Stimulated activated CD4-positive, alpha-beta T cell treated with anti-CD3 and anti-CD28 coated beads, Interleukin-4, amount 100 ng/mL, for 1 hour (primary cell): ENCODE measurements around the gene OR2T5.
"Not testable (repeated sequence)": the region's sequence is repeated elsewhere in the genome, so short reads cannot be mapped to it uniquely, and the experiment has no call there.

Experiments used
- DNase-seq: peaks from one replicate; pipeline ENCODE4 v3.0.0-alpha.2; 2020

OR2T5 gene

DNA sequence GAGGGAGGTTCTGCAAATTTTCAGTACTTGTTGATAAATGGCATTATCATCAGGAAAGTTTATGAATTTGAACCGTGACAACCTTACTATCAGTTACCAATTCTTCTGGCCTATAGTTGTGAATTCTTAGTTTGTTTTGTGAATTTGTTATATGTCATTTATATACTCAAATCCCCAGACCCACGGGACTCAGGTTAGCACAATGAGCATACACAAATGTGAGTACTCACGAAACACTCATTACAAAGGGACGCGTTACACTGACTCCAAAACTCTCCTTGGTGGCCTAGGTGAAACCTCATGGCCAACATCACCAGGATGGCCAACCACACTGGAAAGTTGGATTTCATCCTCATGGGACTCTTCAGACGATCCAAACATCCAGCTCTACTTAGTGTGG is at the start of gene OR2T5:
Gene OR2T5, plus strand, starts transcription at position 301 of the 400 bp plus-strand sequence. Its CDS starts 0 bp downstream, at position 301.
- DNase-seq, result not testable (repeated sequence)

DNA sequence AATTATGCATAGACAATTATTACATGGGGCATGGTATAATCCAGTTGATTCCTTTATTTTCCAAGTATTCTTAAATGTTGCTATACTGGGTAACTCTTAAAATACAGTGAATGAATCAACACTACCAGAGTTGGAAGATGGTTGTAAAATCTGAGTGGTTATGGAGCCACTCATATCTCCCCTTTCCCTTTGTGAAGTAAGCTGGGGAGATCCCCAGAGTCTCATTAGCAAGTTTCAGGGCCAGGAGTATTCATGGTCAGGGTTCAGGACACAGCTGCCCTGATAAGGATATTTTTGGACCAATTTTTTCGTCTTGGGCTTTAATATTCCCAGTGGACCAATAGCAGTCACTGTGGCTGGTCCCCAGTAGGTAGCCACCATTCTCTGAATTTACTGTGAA is 49.7 kb upstream of the OR2T5 start:
- not testable (repeated sequence) for DNase-seq

GRCh38 chr1:248439283-248439682 is 49.1 kb upstream of the OR2T5 start:
- not testable (repeated sequence) for DNase-seq

GRCh38 chr1:248442500-248443277 is 45.7 kb upstream of the OR2T5 start:
- not testable (repeated sequence) for DNase-seq

GRCh38 chr1:248444603-248445002 is 43.8 kb upstream of the OR2T5 start:
- DNase-seq, result not testable (repeated sequence)

DNA sequence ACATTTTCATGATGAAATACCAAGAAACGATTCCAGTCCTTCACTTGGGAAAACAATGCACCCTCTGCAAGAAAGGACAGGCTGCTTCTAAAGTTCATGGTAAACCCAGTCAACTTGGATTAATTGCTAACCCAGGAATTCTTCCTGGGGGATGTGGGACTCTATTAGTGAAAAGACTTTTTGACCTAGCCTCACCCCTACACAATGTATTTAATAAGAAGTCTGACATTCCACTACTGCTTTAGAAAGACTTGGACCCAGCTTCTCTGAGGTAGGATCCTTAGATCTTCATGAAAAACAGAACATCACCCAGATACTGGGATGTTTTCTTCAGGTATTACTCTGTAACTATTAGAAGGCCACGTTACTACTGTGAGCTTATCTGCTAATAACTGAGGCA is 43.0 kb upstream of the OR2T5 start, which contains the start of gene OR2T2:
Gene OR2T2, plus strand, starts transcription at position 239 of the 400 bp plus-strand sequence. CDS start 7,161 bp downstream, outside the sequence.
- DNase-seq, result not testable (repeated sequence)

DNA sequence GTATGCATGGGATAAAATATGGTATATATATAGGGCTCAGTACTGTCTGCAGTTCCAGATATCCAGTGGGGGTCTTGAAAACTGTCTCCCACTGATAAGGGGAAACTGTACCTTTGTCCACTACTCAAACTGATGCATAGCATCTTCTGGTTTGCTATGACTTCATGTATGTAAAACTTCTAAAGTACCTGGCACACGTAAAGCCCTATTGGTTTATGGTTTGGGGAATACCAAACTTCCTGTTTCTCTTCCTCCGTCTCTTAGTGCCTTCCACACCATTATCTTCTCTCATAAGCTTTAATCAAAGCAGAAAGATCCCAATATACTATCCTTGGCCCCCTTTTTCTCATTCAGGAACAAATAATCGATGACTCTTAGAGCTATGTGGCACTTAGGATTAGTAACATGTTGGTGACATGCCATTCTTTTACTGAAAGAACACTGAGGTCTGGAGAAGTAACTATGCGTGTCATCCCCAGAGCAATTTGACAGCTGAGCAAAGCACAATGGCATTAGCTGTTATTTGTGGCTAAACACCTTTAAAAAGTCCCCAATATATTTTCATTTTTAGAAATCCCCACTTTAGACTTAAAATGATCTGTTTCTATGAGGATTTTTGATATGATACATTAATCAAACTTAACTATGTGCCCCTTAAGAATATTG is 39.8 kb upstream of the OR2T5 start:
- DNase-seq, result not testable (repeated sequence)

GRCh38 chr1:248449821-248450465 is 38.4 kb upstream of the OR2T5 start:
- not testable (repeated sequence) for DNase-seq

DNA sequence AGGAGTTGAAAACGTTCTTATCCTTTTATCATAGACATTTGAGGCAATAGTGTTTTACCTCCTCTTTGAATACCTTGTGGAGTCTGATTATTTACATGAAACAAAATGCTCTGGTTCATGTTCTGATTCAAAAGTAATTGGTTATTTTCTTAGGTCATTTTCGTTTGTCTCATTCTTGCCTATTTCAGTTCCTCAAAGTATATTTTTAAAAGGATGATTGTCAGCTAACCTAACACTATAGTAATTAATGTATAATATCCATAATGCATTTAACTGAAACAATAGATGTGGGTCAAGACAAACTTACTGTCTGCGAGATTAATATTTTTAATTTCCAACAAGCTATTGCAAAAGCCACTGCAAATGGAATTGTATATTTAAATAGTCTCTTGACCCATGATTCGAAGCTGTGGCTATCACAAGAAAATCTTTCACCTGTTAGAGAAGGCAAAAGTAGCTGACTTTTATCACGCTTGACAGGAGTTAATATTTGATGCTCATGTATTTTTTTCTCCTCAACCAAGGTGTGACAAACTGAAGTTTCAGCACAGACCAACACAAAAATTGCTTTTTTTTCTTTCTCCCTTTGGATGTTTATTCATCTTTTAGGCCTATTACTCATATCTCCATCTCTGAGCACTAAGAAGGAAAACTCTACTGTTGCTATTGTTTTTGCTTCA is 37.8 kb upstream of the OR2T5 start:
- not testable (repeated sequence) for DNase-seq

- DNase-seq, result not testable (repeated sequence)
Observed at GRCh38 chr1:248453619-248454018, 34.8 kb upstream of the OR2T5 start.

DNA sequence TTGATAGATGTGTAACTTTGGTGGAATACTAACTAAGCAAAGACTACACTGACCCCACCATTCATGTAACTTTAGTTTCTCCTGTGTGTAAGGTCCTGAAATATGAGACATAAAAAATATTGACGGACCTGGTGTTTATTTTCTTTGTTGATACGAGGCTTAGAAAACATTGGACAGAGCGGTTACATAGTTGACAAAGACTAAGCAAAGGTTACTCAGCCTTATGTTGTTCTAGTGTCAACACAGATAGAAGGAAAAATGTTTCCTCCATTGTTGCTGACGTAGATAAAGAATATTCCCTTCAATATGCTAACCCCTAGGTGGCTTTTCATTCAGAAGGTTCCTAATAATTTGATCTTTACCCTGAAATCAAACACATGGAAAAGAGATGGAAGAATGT is 33.3 kb upstream of the OR2T5 start:
- not testable (repeated sequence) for DNase-seq

- DNase-seq, result not testable (repeated sequence)
Observed at GRCh38 chr1:248456635-248457034, 31.8 kb upstream of the OR2T5 start.

GRCh38 chr1:248459117-248459516 is 29.3 kb upstream of the OR2T5 start:
- not testable (repeated sequence) for DNase-seq

DNA sequence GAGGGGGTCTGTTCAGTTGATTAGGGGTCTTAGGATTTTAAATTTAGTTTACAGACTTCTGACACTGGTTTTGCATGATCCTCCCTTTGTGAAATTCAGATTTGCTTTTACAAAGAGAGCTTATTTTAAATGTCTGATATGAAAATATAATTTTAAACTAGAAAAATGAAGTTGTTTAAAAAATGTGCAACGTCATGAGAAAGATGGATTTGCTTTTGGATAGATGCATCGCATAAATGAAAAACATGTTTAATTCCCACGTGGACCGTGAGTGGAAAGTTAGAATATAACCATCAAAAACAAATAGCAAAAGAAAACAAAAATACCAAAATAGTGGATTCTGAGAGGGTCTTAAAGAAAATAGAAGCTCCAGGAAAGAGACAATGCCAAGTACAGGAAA is 17.2 kb upstream of the OR2T5 start:
- no peak for DNase-seq

DNA sequence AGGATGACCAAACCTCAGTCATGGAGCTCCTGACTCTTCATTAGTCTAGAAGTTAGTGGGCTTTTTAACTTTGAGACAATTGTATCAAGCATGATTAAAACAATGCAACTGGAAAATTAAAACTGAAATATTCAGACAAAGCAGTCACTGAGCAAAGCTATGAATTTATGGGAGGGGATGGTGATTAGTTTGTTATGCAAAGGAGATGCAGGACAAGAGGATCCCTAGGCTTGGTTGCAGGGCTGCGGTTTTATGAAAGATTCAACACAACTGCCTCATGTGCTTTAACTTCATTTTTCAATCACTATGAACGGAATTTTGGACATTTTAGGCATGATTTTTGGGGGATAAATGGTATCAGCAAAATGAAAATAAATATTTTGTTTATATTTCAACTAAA is 16.3 kb upstream of the OR2T5 start:
- DNase-seq, result not testable (repeated sequence)

DNA sequence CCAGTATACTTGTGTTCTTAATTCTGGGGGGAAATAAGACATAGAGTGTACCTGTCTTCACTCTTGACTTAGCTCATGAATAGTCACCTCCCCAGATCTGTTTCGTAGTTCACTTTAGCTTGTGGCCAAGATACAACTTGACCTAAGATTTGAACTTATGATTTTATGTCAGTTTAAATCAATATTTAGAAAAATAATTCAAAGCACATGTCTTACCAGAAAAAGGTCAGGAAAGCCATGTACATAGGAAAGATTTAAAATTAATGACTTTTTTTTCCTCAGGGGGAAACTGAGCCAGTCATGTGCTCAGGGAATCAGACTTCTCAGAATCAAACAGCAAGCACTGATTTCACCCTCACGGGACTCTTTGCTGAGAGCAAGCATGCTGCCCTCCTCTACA is 15.3 kb upstream of the OR2T5 start, which contains the start of gene OR2T3:
Gene OR2T3, plus strand, starts transcription at position 301 of the 400 bp plus-strand sequence. Its CDS starts 0 bp downstream, at position 301.
- not testable (repeated sequence) for DNase-seq

- DNase-seq, result not testable (repeated sequence)
Observed at GRCh38 chr1:248475660-248476059, 12.7 kb upstream of the OR2T5 start.

DNA sequence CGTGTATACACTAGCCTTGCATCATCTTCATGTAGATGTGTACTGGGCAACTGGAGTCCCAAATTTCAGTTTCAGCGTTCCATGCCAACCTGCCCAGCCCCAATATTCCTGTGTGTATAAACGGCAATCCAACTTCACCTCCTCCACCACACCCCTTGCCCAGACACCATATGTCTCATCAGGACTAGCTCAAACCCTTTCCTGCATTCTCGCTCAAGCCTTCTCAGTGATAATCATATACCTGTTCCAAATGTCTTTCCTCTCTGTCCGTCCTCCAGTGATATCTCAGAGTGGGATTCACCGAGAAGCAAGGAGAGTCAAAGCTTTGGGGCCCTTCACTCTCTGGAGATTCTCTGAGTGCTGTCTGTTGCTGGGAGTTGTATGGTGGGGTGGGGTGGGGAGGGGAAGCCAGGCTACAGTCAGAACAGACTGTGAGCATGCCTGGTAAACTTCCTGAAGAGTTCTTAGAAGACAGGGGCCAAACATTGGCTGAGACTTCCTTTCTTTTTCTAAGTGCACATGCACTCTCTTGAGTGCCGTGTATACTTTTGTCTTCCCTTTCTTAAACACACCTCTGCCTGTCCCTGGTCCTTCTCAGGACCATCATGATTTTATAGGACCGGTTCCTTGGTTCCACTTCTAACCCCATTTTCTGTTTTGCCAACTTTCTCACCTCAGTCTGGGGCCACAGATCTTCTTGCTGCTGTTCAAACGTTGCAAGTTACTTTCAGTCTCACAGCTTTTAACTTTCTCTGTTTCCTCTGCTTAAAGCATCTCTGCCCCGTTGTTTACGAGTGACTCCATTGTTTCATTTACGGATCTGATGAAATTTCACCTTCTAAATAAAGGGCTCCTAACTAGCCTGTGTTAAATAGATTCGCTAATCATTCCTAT is 6.5 kb upstream of the OR2T5 start:
- not testable (repeated sequence) for DNase-seq

DNA sequence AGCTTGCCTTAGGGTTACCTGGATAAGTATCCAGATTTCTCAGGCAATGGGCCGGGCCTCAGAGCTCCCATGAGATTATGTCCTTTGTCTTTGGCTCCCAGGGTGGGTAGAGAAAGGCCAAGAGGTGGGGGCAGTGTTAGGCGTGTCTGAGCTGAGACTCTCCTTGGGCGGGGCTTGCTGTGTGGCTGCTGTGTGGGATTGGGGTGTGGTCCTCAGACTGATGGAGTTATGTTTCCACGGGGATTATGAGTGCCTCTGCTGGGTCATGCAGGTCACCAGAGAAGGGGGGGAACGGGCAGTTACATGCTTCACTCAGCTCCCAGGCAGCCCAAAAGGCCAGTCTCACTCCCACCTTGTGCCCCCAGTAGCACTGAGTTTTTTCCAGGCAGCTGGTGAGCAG is 8.3 kb downstream of the OR2T5 start:
- DNase-seq, result not testable (repeated sequence)

DNA sequence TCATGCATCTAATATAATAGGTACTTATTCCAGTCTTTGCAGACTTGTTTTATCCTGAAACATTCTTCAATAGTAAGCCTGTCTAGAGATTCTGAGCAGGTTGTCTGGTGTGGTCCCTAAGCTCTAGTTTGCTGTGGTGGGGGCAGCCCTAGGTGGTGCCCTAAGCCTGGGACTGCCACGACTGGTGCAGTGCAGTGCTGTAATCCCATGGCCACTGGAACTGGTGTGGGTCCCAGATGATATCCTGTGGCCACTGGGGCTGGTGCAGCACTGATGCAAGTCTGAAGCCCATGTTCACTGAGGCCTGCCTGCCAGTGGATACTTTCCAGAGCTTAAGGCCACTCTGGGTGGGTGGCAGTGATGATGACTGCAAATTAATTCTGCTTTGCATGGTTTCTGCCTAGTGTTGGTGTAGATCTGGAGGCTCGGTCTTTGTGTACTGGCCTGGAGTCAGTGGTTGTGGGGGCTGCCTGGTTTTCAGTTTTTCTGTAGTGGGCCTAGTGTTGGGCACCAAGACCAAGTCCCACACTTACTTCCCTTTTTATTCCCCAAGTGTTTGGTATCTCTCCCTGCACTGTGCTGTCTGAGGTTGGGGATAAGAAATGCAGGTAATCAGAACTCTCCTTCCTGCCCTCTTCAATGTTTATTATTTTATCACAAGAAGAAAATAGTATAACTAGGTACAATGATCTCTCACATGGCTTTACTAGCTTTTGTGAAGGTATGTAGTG is 12.1 kb downstream of the OR2T5 start:
- DNase-seq, result not testable (repeated sequence)

- DNase-seq, result not testable (repeated sequence)
Observed at GRCh38 chr1:248507773-248508172, 19.4 kb downstream of the OR2T5 start, which contains the start of gene OR2G6. TSS of gene OR2G6 (plus strand) at chr1:248508073. CDS start at chr1:248521647, 13,574 bp downstream.
